Measurements from ENCODE around the gene NAGPA.
"Not testable (repeated sequence)": the region's sequence is repeated elsewhere in the genome, so short reads cannot be mapped to it uniquely, and the experiment has no call there.

Gene NAGPA

GRCh38 chr16:5060073-5060641 is 26.4 kb upstream of the NAGPA start:
- no peak for DNase-seq

- no peak for DNase-seq
These were observed 25.8 kb upstream of the NAGPA start for GRCh38 chr16:5059386-5060072.

- no peak for DNase-seq
These were observed 24.7 kb upstream of the NAGPA start for GRCh38 chr16:5058476-5058875.

GRCh38 chr16:5056352-5056751 is 22.6 kb upstream of the NAGPA start:
- DNase-seq = no peak

- DNase-seq = no peak
These were observed 21.4 kb upstream of the NAGPA start for GRCh38 chr16:5054876-5055865.

- no peak for DNase-seq
These were observed 13.2 kb upstream of the NAGPA start for GRCh38 chr16:5046914-5047313.

GRCh38 chr16:5045499-5046115 is 11.9 kb upstream of the NAGPA start:
- DNase-seq = no peak

- not testable (repeated sequence) for DNase-seq
These were observed 10.8 kb upstream of the NAGPA start for GRCh38 chr16:5044581-5044980.

GRCh38 chr16:5044011-5044540 is 10.3 kb upstream of the NAGPA start:
- DNase-seq = no peak

- DNase-seq = no peak
These were observed 8.9 kb upstream of the NAGPA start for GRCh38 chr16:5042574-5043171.

GRCh38 chr16:5041600-5042133 is 7.9 kb upstream of the NAGPA start:
- no peak for DNase-seq

- no peak for DNase-seq
These were observed 6.7 kb upstream of the NAGPA start for GRCh38 chr16:5040451-5040850.

GRCh38 chr16:5036228-5037156 is 2.8 kb upstream of the NAGPA start:
- DNase-seq = no peak

GRCh38 chr16:5035909-5036227 is 2.1 kb upstream of the NAGPA start:
- DNase-seq = no peak

- DNase-seq = no peak
These were observed 410 bp upstream of the NAGPA start for GRCh38 chr16:5034167-5034523.

GRCh38 chr16:5032748-5033167 is 977 bp downstream of the NAGPA start:
- DNase-seq = no peak

GRCh38 chr16:5031601-5032000 is 2.1 kb downstream of the NAGPA start:
- no peak for DNase-seq

GRCh38 chr16:5030251-5030870 is 3.4 kb downstream of the NAGPA start:
- DNase-seq = no peak

- DNase-seq = no peak
These were observed 4.7 kb downstream of the NAGPA start for GRCh38 chr16:5028950-5029475.

GRCh38 chr16:5027575-5028235 is 6.0 kb downstream of the NAGPA start:
- no peak for DNase-seq

Data from SHP77 (cell line).